ENCODE results near the gene MMP7. TPM values are rescaled to one million over a fixed set of nuclear protein-coding genes. Genes with fewer than 3 reads are reported as not detected.
"Not testable (repeated sequence)": the region's sequence is repeated elsewhere in the genome, so short reads cannot be mapped to it uniquely, and the experiment has no call there.

Gene MMP7
- total and polyA plus RNA-seq, 7 experiments from 2014 or later = not detected

DNA sequence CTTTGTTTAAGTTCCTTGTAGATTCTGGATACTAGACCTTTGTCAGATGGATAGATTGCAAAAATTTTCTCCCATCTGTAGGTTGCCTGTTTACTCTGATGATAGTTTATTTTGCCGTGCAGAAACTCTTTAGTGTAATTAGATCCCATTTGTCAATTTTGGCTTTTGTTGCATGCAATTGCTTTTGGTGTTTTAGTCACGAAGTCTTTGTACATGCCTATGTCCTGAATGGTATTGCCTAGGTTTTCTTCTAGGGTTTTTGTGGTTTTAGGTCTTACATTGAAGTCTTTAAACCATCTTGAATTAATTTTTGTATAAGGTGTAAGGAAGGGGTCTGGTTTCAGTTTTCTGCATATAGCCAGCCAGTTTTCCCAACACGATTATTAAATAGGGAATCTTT lies 27.7 kb downstream of the MMP7 start:
- H3K27ac ChIP-seq (ENCODE audit: low read depth, low read length); H3K36me3 Mint-ChIP-seq; H3K36me3 ChIP-seq (ENCODE audit: control insufficient read depth in 2 of 3, insufficient read depth in 3 of 3, low read length in 3 of 3); intact Hi-C loops (cut with micrococcal nuclease); H3K27me3 ChIP-seq (ENCODE audit: control insufficient read depth in 2 of 2, insufficient read depth in 2 of 2, low read length in 2 of 2); ATAC-seq; H3K4me3 Mint-ChIP-seq; H3K27ac Mint-ChIP-seq; H3K4me1 Mint-ChIP-seq; H3K4me1 ChIP-seq (ENCODE audit: control insufficient read depth in 2 of 2, insufficient read depth in 2 of 2, low read length in 2 of 2); H3K9me3 ChIP-seq (ENCODE audit: control insufficient read depth in 2 of 3, low read length in 3 of 3); CTCF ChIA-PET; DNase-seq; H3K9me3 Mint-ChIP-seq; POLR2A ChIA-PET; H3K4me3 ChIP-seq (ENCODE audit: low read length): not testable (repeated sequence)
- peaks cover 0 to 57% (median 5%) of the 10 kb centered on the region in 5 donors for H3K27me3 Mint-ChIP-seq

DNA sequence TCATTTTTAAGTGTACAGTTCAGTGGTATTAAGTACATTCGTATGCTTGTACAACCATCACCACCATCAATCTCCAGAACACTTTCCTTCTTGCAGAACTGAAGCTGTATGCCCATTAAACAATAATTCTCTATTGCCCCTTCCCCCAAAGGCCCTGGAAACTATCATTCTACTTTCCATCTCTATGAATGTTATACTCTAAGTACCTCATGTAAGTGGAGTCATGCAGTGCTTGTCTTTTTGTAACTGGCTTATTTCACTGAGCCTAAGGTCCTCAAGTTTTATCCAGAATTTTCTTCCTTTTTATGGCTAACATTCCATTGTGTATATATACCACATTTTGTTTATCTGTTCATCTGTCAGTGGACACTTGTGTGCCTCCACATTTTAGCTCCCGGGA lies 29.7 kb downstream of the MMP7 start:
- ATAC-seq = no peak
- no peaks in the 10 kb centered on the region for H3K36me3 ChIP-seq (ENCODE audit: control insufficient read depth in 2 of 3, insufficient read depth in 3 of 3, low read length in 3 of 3)
- no peak overlapping the region for H3K27ac ChIP-seq (ENCODE audit: low read depth, low read length)
- no peak overlapping the region for H3K4me3 Mint-ChIP-seq
- H3K27me3 ChIP-seq (ENCODE audit: control insufficient read depth in 2 of 2, insufficient read depth in 2 of 2, low read length in 2 of 2) = peaks cover 0 to 2% of the 10 kb centered on the region in 2 donors
- no peak overlapping the region for H3K27ac Mint-ChIP-seq
- H3K9me3 Mint-ChIP-seq = no peaks in the 10 kb centered on the region
- intact Hi-C loops (cut with micrococcal nuclease) = no loop called here
- H3K27me3 Mint-ChIP-seq = peaks cover 0 to 54% (median under 1%) of the 10 kb centered on the region in 5 donors
- no peak for DNase-seq
- H3K4me1 Mint-ChIP-seq = peaks cover 0 to 1% (median 0%) of the 10 kb centered on the region in 7 donors
- H3K4me3 ChIP-seq (ENCODE audit: low read length) = no peak overlapping the region
- CTCF ChIA-PET = interaction anchor here (1.6 kb wide), 1 partner anchor 112 kb away, joined by 3 read pairs; no protein-coding TSS in a partner anchor
- H3K36me3 Mint-ChIP-seq = peaks cover 0 to 2% (median 0%) of the 10 kb centered on the region in 5 donors
- H3K4me1 ChIP-seq (ENCODE audit: control insufficient read depth in 2 of 2, insufficient read depth in 2 of 2, low read length in 2 of 2) = no peaks in the 10 kb centered on the region
- POLR2A ChIA-PET = no interaction called here
- no peaks in the 10 kb centered on the region for H3K9me3 ChIP-seq (ENCODE audit: control insufficient read depth in 2 of 3, low read length in 3 of 3)

DNA sequence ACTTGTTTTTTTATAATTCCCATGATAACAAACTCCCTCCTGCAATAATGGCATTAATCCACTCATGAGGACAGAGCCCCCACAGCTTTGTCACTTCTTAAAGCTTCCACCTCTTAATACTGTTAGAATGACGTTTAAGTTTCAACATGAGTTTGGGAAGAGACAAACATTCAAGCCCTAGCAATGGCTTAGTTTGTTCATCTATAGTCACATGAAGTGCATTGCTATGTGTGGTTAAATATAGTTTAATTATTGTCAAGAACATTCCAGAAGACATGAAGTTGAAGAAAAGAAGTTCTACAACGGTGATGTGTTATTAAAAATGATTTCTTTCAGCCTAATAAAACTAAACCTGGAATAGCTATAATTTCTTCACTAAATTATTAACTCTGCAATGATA lies 30.6 kb downstream of the MMP7 start:
- Histone ChIP-seq H3K36me3 (ENCODE audit: control insufficient read depth in 2 of 3, insufficient read depth in 3 of 3, low read length in 3 of 3) (no peaks in the 10 kb centered on the region), H3K4me3 (ENCODE audit: low read length) (no peak overlapping the region), H3K27ac (ENCODE audit: low read depth, low read length) (no peak overlapping the region), H3K4me1 (ENCODE audit: control insufficient read depth in 2 of 2, insufficient read depth in 2 of 2, low read length in 2 of 2) (no peaks in the 10 kb centered on the region), H3K9me3 (ENCODE audit: control insufficient read depth in 2 of 3, low read length in 3 of 3) (no peaks in the 10 kb centered on the region), H3K27me3 (ENCODE audit: control insufficient read depth in 2 of 2, insufficient read depth in 2 of 2, low read length in 2 of 2) (peaks cover 0 to 2% of the 10 kb centered on the region in 2 donors)
- CTCF ChIA-PET = interaction anchor here (0.7 to 1.9 kb wide), 6 partner anchors 13 to 182 kb away, joined by 3 to 12 read pairs (median 4); no protein-coding TSS in a partner anchor
- Mint-ChIP-seq H3K4me1 (peaks cover 4 to 10% (median 7%) of the 10 kb centered on the region in 7 donors), H3K27ac (no peak overlapping the region), H3K36me3 (no peaks in the 10 kb centered on the region), H3K9me3 (no peaks in the 10 kb centered on the region), H3K27me3 (peaks cover 0 to 51% (median 4%) of the 10 kb centered on the region in 5 donors), H3K4me3 (no peak overlapping the region)
- intact Hi-C loops (cut with micrococcal nuclease) = no loop called here
- no peak for ATAC-seq
- no peak for DNase-seq
- POLR2A ChIA-PET = interaction anchor here (0.7 kb wide), 1 partner anchor 159 kb away, joined by 3 read pairs; no protein-coding TSS in a partner anchor

GRCh38 chr11:102499151-102499550 lies 31.4 kb downstream of the MMP7 start:
- H3K27ac Mint-ChIP-seq = no peak overlapping the region
- intact Hi-C loops (cut with micrococcal nuclease) = no loop called here
- POLR2A ChIA-PET = no interaction called here

DNA sequence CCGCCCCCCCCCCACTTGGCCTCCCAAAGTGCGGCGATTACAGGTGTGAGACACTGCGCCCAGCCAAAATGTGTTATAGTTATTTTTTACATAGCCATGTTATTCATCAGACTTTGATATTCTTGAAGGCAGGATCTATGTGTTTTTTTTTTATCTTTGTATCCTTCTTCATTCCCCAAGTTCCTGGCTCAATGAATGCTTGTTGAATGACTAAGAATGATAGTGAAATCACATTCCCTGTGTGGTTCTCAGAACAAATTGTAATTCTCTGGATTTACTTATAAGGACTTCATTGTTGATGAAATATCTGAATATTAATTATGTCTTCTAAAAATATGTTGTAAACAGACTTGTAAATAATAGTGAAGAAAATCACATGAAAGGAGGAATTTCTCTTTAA lies 33.5 kb downstream of the MMP7 start:
- intact Hi-C loops (cut with micrococcal nuclease) = no loop called here
- ChIA-PET CTCF (interaction anchor here (1.4 to 1.6 kb wide), 5 partner anchors 107 to 169 kb away, joined by 5 to 36 read pairs (median 7); no protein-coding TSS in a partner anchor), POLR2A (no interaction called here)
- DNase-seq = no peak
- Histone ChIP-seq H3K4me1 (ENCODE audit: control insufficient read depth in 2 of 2, insufficient read depth in 2 of 2, low read length in 2 of 2) (no peaks in the 10 kb centered on the region), H3K27ac (ENCODE audit: low read depth, low read length) (no peak overlapping the region), H3K4me3 (ENCODE audit: low read length) (no peak overlapping the region), H3K27me3 (ENCODE audit: control insufficient read depth in 2 of 2, insufficient read depth in 2 of 2, low read length in 2 of 2) (peaks cover 0 to 2% of the 10 kb centered on the region in 2 donors), H3K36me3 (ENCODE audit: control insufficient read depth in 2 of 3, insufficient read depth in 3 of 3, low read length in 3 of 3) (no peaks in the 10 kb centered on the region), H3K9me3 (ENCODE audit: control insufficient read depth in 2 of 3, low read length in 3 of 3) (no peaks in the 10 kb centered on the region)
- peaks cover 0 to 33% (median 4%) of the 10 kb centered on the region in 5 donors for H3K27me3 Mint-ChIP-seq
- no peak for ATAC-seq
- no peak overlapping the region for H3K27ac Mint-ChIP-seq
- no peak overlapping the region for H3K4me3 Mint-ChIP-seq
- H3K36me3 Mint-ChIP-seq = no peaks in the 10 kb centered on the region
- no peaks in the 10 kb centered on the region for H3K9me3 Mint-ChIP-seq
- peaks cover 4 to 21% (median 10%) of the 10 kb centered on the region in 7 donors for H3K4me1 Mint-ChIP-seq

More at GRCh38 chr11:102499151-102499550, 31.4 kb downstream of the MMP7 start:
- H3K36me3 Mint-ChIP-seq = no peaks in the 10 kb centered on the region
- CTCF ChIA-PET = interaction anchor here (0.7 to 1.9 kb wide), 8 partner anchors 12 to 157 kb away, joined by 3 to 12 read pairs (median 4); no protein-coding TSS in a partner anchor
- Histone ChIP-seq H3K27me3 (ENCODE audit: control insufficient read depth in 2 of 2, insufficient read depth in 2 of 2, low read length in 2 of 2) (peaks cover 0 to 2% of the 10 kb centered on the region in 2 donors), H3K9me3 (ENCODE audit: control insufficient read depth in 2 of 3, low read length in 3 of 3) (no peaks in the 10 kb centered on the region), H3K4me3 (ENCODE audit: low read length) (no peak overlapping the region), H3K27ac (ENCODE audit: low read depth, low read length) (no peak overlapping the region), H3K36me3 (ENCODE audit: control insufficient read depth in 2 of 3, insufficient read depth in 3 of 3, low read length in 3 of 3) (no peaks in the 10 kb centered on the region), H3K4me1 (ENCODE audit: control insufficient read depth in 2 of 2, insufficient read depth in 2 of 2, low read length in 2 of 2) (no peaks in the 10 kb centered on the region)
- no peaks in the 10 kb centered on the region for H3K9me3 Mint-ChIP-seq
- ATAC-seq (no peak), DNase-seq (no peak)
- peaks cover 0 to 50% (median 4%) of the 10 kb centered on the region in 5 donors for H3K27me3 Mint-ChIP-seq
- H3K4me3 Mint-ChIP-seq = no peak overlapping the region
- peaks cover 4 to 14% (median 7%) of the 10 kb centered on the region in 7 donors for H3K4me1 Mint-ChIP-seq

GRCh38 chr11:102495161-102496042 lies 35.1 kb downstream of the MMP7 start:
- no peak overlapping the region for H3K4me3 ChIP-seq (ENCODE audit: low read length)
- H3K36me3 Mint-ChIP-seq = no peaks in the 10 kb centered on the region
- peak in 7 of 9 donors; percentile 54 to 79 (median 71) for DNase-seq
- no peaks in the 10 kb centered on the region for H3K36me3 ChIP-seq (ENCODE audit: control insufficient read depth in 2 of 3, insufficient read depth in 3 of 3, low read length in 3 of 3)
- peaks cover 0 to 22% (median 0%) of the 10 kb centered on the region in 5 donors for H3K27me3 Mint-ChIP-seq
- no peaks in the 10 kb centered on the region for H3K4me1 ChIP-seq (ENCODE audit: control insufficient read depth in 2 of 2, insufficient read depth in 2 of 2, low read length in 2 of 2)
- H3K4me1 Mint-ChIP-seq = peaks cover 4 to 26% (median 10%) of the 10 kb centered on the region in 7 donors
- intact Hi-C loops (cut with micrococcal nuclease) = loop anchor here (1.0 to 2.0 kb wide), 10 partner anchors 42 to 207 kb away; partner anchors contain the start of gene BIRC2 (in 1 of the 2)
- no peaks in the 10 kb centered on the region for H3K9me3 ChIP-seq (ENCODE audit: control insufficient read depth in 2 of 3, low read length in 3 of 3)
- H3K9me3 Mint-ChIP-seq = no peaks in the 10 kb centered on the region
- ChIA-PET POLR2A (interaction anchor here (0.5 to 0.6 kb wide), 3 partner anchors 103 to 255 kb away, joined by 3 to 4 read pairs (median 3); no protein-coding TSS in a partner anchor), CTCF (interaction anchor here (0.7 to 1.6 kb wide), 25 partner anchors 9 to 207 kb away, joined by 3 to 36 read pairs (median 5); no protein-coding TSS in a partner anchor)
- ATAC-seq = peak; percentile 91
- no peaks in the 10 kb centered on the region for H3K27me3 ChIP-seq (ENCODE audit: control insufficient read depth in 2 of 2, insufficient read depth in 2 of 2, low read length in 2 of 2)
- H3K27ac ChIP-seq (ENCODE audit: low read depth, low read length) = no peak overlapping the region
- peak overlapping the region in 1 of 10 donors; percentile 18 for H3K4me3 Mint-ChIP-seq
- peak overlapping the region in 4 of 9 donors; percentile 2 to 40 (median 12) for H3K27ac Mint-ChIP-seq
